Right renal cortex interstitium (tissue), 3 donors: Measurements from ENCODE around the gene UBE4B. TPM values are rescaled to one million over a fixed set of nuclear protein-coding genes. Genes with fewer than 3 reads are reported as not detected.

Experiments
- DNase-seq, 3 donors: peaks; one replicate each; pipeline ENCODE4 v3.0.0-alpha.2; 2013; ENCODE audit warnings: low read depth in 3 of 3, low spot score in 2 of 3
- polyA plus RNA-seq, 3 donors: library from polyadenylated mRNA; unstranded; fragments of 120-200 nt; gene quantifications; one replicate each; pipeline ENCODE4 v1.2.1, GENCODE V29; 2013; ENCODE audit not compliant: insufficient read length in 3 of 3

UBE4B gene
- polyA plus RNA-seq, 3 donors: 45.5 to 51.3 (median 49.9) TPM

DNA sequence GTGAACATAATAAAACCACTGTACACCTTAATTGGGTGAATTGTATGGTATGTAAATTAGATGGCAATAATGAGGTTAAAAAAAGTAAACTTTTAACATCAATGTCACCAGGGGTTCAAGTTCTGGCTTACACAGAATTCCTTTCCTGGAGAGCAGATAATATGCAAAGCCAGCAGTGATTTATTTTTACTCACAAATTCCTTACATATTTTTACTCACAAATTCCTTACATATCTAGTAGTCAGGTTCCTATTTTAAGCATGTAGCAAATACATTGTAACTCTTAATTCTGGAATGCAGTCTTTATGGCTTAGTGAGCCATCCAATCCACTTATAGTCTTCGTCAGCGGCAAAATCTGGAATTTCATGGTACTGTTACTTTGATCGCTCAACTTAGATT lies 1.3 kb upstream of the UBE4B start:
- no peak for DNase-seq

DNA sequence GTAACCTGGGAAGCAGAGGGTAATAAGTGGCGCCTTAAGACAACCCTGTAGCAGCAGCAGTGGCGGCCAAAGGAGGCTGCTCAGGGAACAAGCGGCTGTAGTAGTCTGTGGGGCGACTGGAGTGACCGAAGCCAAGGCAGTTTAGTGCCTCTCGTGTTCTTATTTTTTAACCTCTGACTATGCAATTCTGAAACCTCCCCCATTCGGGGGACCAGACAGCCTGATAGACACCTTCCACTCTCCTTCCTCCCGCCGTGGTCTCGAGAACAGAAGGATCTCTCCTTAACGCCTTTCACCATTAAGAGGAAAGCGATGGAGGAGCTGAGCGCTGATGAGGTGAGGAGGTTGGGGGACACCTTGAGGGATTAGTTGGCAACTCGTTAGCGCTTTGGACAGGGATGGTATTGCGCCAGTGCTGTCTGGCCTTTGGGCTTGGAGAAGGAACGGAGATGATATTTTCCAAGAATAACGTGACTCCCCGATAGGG lies 644 bp downstream of the UBE4B start:
- no peak for DNase-seq

DNA sequence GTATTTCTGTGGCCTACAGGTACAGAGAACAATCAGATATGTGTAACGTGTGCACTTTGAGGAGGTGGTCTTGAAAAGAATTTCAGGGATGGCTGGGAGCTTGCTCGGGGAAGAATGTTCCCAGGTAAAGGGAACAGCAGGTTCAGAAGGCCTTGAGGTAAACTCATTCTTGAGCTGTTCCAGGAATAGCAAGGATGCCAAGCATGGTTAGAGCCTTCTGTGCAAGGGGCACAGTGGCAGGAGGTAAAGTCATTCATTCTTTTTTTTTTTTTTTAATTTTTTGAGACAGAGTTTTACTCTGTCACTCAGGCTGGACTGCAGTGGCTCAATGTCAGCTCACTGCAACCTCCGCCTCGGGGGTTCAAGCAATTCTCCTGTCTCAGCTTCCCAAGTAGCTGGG lies 10.0 kb downstream of the UBE4B start:
- no peak for DNase-seq

DNA sequence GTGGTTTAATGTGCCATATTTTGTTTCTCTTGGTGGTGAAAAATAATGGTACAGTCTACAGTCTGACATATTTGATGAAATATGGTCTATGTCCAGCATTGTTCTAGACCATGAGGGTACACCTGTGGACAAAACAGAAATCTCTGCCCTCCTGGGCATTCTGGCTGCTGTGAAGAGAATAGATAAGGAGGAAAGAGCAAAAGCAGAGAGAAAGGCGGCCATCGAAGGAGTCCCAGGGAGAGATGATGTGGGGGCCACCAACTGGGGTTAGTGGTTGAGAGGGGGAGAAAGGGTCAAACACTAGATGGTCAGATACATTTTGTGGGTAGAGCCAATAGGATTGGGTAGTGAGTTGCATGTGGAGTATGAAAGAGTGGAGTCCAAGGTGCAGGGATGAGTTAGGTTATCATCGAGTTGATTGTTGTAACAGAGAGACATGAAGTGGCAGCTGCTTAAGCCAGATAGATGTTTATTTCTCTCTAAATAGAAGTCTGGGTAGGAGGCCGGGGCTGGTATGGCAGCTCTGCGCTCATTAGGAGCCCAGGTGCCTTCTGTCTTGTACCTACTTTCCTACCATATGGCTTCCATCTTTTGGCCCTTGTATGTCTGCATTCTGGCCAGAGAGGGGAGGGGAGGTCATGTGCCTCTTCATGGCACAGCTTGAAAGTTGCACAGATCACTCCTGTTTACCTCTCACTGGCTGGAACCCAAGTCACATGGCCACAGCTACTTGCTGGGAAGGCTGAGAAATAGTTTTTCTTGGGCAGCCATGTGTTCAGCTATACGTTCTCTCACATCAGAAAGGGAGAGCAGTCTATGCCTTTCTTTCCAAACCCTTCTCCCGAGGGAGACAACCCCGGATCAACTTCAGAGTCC lies 13.0 kb downstream of the UBE4B start:
- DNase-seq: no peak

DNA sequence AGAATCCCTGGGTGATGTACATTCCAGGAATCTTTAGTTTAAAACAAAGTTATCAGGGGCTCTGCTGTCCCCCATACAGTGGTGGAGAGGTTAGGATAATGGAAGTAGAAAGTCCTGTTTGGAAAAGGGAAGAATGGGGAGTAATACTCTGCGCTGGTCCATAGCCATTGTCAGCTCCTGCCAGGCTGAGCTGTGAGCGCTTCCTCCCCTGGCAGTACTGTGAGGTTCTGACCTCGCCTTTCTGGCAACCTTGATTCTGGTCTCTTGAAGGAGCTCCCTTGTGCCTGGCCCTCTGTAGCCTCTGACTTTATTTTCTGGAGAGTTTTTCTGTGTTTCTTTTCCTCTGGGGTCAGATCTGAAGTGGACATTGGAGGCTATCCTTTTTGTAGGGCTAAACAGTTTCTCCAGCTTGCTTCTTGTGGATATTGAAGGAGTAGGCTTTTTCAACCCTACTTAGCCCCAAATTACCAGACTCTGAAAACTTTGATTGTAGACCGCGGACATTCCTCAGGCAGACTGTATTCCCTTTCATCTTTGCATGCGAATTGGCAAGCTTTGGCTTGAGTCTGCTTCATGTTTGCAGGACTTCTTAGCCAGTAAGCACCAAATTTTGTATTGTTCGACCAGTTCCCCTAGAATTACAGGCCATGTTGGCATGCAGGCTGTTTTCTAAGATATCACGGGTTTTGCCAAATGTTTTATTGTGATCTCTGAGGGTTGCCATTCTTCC lies 13.8 kb downstream of the UBE4B start:
- no peak for DNase-seq

DNA sequence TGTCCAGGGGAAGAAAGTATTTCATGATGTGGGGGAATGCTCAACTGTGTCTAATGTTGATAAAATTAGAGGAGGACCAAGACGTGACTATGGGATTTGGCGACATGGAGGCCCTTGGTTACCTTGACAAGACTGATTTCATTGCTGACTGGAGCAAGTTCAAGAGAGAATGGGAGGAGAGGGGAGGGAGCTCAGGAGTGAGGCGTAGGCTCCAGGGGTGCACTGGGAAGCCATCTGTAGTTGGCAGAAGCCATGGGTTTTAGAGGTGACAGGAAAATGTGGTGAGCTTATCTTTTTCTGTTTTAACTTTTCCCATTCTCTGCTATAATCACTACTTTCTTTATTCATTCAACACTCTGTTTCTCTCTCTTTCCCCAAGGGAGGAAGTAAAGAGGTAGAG lies 15.8 kb downstream of the UBE4B start:
- no peak for DNase-seq

DNA sequence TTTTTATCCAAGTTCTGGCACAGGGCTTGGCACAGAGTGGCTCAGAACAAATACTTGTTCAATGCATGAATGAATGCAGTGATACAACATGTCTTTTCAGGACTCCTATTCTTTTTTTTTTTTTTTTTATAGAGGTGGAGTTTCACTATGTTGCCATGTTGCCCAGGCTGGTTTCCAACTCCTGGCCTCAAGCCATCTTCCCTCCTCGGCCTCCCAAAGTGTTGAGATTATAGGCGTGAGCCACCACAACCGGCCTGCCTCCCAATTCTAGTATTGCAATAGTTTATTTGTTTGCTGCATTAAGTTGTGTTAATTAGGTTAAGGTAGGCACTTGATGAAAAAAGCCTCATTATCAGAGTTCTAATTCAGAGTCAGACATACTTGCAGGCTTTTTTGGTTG lies 17.9 kb downstream of the UBE4B start:
- no peak for DNase-seq

DNA sequence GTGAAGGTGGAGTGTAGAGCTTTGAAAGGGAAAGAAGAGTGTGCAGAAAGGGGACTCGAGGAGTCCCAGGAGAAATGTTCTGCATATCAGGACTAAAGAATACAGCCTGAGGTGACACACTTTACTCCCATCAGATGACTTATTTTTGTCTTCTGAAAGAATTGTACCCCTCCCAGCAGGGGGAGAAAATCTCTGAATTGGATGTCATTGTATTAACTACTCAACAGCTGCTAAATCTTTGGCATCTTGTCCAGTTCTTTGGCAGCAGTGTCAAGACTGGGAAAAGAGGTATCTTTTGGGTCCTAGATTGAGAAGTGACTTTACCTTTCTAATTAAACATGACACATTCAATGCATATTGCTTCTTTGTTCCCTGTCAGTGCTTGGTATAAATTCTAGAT lies 18.9 kb downstream of the UBE4B start:
- DNase-seq: no peak

DNA sequence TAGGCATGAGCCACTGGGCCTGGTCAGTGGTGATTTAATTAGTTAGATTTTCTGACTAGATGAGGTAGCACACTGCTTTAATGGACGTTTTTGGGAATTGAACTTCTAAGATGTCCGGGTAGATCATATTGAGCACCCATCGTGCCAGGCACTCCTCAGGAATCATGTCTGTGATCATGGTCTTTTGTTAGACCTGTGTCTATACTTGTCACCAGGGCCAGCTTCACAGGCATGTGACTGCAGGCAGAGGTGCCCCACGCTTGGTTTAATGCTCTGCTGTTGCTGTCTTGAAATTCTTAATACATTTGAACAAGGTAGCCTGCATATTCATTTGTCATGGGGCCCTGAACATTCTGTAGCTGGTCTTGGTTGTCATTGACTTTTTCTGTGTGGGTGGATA lies 19.6 kb downstream of the UBE4B start:
- DNase-seq: no peak

DNA sequence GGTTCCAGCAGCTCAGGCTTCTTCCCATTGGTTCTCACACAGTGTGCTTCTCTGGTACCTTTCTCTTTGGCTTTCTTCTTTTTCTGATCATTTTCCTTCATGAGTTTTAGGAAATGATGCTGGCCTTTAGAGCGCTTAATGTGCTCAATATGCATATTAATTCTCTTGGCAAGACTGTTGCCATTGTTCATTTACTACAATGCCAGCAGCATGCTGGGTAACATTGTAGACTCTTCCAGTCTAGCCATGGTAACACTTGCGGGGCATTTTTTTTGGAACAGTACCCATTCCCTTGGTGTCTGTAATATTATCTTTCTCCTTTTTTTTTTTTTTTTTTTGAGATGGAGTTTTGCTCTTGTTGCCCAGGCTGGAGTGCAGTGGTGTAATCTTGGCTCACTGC lies 21.7 kb downstream of the UBE4B start:
- DNase-seq: no peak

DNA sequence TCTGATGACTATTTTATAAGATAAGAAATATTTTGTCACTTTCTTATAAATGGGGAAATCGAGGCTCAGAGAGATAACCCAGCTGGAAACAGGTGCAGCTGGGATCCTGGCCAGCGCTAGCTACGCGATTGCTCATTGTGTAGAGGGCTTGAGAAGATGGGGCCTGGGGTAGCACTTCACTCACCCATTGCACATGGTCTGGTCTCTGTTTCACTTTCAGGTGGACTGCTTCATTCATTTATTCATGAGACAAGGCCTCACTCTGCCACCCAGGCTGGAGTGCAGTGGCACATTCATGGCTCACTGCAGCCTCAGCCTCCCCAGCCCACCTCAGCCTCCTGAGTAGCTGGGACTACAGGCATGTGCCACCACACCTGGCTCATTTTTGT lies 23.8 kb downstream of the UBE4B start:
- DNase-seq: no peak

DNA sequence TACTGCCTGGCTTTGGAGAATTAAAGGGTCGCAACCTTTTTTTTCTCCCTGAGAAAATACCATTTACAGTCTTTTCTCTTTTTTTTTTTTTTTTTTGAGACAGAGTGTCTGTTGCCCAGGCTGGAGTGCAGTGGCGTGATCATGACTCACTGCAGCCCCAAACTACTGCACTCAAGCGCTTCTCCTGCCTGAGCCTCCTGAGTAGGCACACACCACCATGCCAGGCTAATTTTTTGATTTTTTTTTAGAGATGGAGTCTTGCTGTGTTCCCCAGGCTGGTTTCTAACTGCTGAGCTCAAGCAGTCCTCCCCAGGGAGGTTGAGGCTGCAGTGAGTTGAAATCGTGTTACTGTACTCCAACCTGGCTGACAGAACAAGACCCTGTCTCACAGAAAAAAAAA lies 24.6 kb downstream of the UBE4B start:
- no peak for DNase-seq

DNA sequence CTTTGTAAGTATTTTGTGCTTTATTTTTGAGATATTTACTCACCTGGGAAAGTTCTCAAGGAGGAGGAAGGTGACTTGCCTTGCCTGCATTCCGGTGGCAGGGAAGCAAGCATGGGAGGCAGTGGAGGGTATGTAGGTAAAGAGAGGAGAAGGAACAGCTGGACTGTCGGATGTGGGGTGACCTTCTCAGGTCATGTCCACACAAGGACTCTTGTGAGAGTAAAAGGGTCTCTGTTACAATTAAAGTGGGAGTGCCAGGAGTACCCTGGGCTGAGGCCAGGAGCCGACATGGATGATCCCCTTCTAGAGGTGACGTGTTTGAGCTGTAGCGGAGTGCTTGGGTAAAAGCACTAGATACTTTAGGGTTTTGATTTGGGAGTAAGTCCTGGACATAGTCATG lies 25.0 kb downstream of the UBE4B start:
- no peak for DNase-seq

DNA sequence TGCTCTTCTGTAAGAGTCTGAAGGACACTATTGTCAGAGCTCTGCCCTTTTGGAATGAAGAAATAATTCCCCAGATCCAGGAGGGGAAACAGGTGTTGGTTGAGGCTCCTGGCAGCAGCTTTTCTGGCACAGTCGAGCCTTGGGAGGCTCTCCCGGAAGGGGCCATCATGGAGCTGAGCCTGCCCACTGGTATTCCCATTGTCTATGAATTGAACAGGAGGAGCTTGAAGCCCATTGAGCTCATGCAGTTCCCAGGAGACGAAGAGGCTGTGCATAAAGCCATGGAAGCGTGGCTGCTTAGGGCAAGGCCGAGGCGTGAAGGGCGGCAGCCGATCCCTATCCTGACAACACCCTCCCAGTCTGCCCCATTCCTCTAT lies 26.6 kb downstream of the UBE4B start:
- DNase-seq: no peak

DNA sequence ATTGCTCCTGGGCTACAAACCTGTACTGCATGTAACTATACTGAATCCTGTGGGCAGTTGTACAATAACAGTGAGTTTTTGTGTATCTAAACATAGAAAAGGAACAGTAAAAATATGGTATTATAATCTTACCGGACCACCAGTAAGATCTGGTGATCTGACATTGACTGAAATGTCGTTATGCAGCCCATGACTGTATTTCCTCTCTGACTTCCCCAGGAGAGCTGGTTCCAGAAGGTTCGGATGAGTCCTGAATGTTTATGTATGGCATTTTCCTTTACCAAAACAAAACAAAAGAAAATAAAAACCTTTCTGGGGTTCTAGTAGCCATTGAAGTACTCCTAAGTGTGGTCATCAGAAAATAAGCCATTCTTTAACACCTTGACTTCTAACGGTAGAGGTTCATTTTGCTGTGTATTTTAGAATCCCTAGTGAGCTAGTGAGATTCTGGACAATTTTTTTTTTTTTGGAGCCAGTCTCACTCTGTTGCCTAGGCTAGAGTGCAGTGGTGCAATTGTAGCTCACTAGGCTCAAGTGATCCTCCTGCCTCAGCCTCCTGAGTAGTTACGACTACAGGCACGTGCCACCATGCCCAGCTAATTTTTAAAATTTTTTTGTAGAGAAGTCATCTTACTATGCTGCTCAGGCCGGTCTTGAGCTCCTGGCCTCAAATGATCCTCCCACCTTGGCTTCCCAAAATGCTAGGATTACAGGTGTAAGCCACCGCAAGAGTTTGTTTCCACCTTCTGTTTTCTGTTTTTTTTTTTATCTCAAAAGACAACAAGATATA lies 27.7 kb downstream of the UBE4B start:
- no peak for DNase-seq

DNA sequence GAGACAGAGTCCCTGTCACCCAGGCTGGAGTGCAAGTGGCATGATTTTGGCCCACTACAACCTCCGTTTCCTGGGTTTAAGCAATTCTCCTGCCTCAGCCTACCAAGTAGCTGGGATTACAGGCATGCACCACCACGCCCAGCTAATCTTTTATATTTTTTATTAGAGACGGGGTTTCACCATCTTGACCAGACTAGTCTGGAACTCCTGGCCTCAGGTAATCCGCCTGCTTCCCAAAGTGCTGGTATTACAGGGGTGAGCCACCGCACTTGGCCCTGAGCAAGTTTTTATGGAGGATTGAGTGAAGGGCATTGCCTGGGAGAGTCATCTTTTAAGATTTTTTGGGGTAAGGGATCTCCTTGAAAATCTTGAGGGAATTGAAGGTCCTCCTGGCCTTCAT lies 28.5 kb downstream of the UBE4B start:
- no peak for DNase-seq

DNA sequence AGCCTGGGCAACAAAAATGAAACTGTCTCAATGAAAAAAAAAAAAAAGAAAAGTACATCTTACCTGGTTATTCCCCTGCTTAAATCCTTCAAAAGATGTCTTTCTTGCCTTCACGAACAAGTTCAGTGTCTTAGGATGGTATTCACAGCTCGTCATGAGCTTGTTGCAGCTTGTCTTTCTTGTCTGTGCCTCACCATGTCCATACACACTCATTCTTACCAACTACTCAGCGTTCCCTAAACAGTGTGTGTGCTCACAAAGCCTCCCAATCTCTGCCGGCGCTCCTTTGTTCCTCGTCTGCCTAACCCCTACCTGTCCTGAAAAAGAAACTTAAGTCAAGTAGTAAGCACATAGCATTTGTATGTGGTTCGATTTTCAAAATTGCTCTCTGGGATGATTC lies 31.1 kb downstream of the UBE4B start:
- no peak for DNase-seq

DNA sequence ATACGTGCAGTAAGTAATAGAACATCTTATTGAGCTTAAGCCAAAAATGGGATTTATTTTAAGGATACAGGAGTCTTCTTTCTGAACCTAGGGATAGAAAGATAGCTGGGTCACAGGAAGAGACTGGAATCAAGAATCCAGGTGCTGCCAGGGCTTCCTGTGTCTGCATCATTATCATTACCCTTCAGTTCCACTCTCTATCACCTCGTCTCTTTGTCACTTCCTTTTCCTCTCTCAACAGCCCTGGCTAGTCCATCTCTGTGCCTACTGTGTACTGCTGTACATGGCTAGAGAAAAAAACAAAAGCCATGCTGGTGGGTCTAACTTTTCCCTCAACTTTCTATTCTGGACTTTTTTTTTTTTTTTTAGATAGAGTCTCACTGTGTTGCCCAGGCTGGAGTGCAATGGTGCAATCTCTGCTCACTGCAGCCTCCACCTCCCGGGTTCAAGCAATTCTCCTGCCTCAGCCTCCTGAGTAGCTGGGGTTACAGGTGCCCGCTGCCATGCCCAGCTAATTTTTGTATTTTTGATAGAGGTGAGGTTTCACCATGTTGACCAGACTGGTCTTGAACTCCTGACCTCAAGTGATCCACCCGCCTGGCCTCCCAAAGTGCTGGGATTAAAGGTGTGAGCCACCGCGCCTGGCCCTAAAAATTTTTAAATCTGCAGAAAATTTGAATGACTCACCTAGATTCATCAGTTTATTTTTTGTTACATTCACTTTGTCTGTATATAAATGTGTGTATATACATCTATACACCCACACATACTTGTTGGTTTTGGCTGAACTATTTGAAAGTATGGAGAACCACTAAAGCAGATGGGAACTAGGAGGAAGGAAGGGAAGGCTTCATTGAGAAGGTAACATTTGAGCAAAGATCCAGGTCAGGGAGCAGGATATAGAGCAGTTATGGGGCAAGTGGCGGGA lies 31.9 kb downstream of the UBE4B start:
- DNase-seq: no peak

DNA sequence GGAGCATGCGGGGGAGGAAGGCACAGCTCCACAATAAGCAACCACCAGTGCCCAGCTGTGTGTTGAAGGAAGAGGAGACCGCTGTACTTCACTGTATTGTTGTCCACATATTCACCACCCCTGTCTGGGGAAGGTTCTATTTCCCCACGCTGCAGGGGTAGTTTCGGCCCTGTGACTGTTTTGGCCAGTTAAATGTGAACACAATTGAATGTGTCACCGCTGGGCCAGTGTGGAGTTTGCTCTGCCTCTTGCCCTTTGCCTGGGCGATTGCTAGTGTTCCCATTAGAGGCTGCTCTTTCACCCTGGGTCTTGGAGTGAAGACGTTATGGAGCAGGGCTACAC lies 32.6 kb downstream of the UBE4B start:
- DNase-seq: no peak

DNA sequence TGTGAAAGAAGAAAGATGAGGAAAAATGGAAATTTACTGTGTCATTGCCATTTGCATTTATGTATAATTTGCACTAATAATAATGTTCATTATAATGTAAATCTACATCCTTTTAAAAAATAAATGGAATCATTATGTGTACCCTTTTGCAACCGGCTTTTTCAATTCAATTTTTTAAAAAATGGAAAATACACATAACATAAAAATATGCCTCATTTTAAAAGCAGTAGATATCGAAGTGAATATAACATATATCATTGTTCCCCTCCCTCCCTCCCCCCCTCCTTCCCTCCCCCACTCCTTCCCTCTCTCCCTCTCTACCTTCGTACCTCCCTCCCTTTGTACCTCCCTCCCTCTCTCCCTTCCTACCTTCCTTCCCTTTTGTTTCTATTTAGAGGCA lies 33.0 kb downstream of the UBE4B start:
- no peak for DNase-seq
